D721Med (cell line): ENCODE results near the gene XYLT1.

Experiments
- DNase-seq: peaks from one replicate; pipeline ENCODE4 v3.0.0; 2011; ENCODE audit warnings: low spot score; ENCODE audit not compliant: insufficient read length
- FAIRE-seq: peaks from 2 replicates; lab custom pipeline; 2011; peaks lifted over from hg19 to GRCh38; lab: Jason Lieb, UNC
- CTCF ChIP-seq: IDR thresholded peaks from 2 replicates; pipeline ENCODE4 v1.5.1; 2012; ENCODE audit warnings: mild to moderate bottlenecking, control low read depth; ENCODE audit not compliant: insufficient read depth; ENCODE audit errors: missing control alignments

Gene XYLT1

GRCh38 chr16:17457513-17457912 lies 13.2 kb downstream of the XYLT1 start:
- FAIRE-seq, result no peak
- TF ChIP-seq CTCF, result no peak

GRCh38 chr16:17454162-17454730 lies 16.5 kb downstream of the XYLT1 start:
- no peak for DNase-seq
- no peak for FAIRE-seq
- no peak for TF ChIP-seq CTCF

More at GRCh38 chr16:17457513-17457912, 13.2 kb downstream of the XYLT1 start:
- no peak for DNase-seq

- FAIRE-seq (no peak), DNase-seq (no peak)
- TF ChIP-seq CTCF, result no peak
Observed at GRCh38 chr16:17453364-17454038, 17.3 kb downstream of the XYLT1 start.

GRCh38 chr16:17452922-17453321 lies 17.8 kb downstream of the XYLT1 start:
- no peak for DNase-seq
- no peak for TF ChIP-seq CTCF
- no peak for FAIRE-seq

GRCh38 chr16:17451843-17452242 lies 18.9 kb downstream of the XYLT1 start:
- FAIRE-seq (no peak), DNase-seq (no peak)
- TF ChIP-seq CTCF, result no peak

GRCh38 chr16:17450291-17450690 lies 20.5 kb downstream of the XYLT1 start:
- FAIRE-seq, result no peak

More at GRCh38 chr16:17450291-17450690, 20.5 kb downstream of the XYLT1 start:
- no peak for DNase-seq
- TF ChIP-seq CTCF, result no peak
